D721Med (cell line): ENCODE data around the gene RNF41.

ENCODE experiments used
- DNase-seq: peaks from one replicate; pipeline ENCODE4 v3.0.0; 2011; ENCODE audit warnings: low spot score; ENCODE audit not compliant: insufficient read length
- FAIRE-seq: peaks from 2 replicates; lab custom pipeline; 2011; peaks lifted over from hg19 to GRCh38; lab: Jason Lieb, UNC
- CTCF ChIP-seq: IDR thresholded peaks from 2 replicates; pipeline ENCODE4 v1.5.1; 2012; ENCODE audit warnings: mild to moderate bottlenecking, control low read depth; ENCODE audit not compliant: insufficient read depth; ENCODE audit errors: missing control alignments

RNF41 gene

DNA sequence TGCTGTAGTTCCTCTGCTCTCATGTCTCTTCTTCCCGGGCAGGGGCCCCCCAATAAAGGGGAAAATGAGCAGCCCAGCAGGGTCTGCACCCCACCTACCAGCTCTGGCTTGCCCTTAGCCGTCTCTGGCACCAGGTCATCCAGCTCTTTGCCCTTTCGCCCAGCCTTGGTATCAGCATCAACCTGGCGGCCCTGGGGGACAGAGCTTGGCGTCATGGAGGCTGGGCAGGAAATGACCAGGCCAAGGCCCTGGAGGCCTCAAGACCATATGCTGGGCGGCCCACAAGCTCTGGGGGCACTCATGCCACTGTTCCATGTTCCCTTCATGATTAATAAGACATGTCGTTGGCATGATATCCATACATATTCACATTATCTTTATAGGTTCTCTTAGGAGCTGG is 48.9 kb downstream of the RNF41 start:
- no peak for TF ChIP-seq CTCF
- no peak for FAIRE-seq
- no peak for DNase-seq

- FAIRE-seq (no peak), DNase-seq (no peak)
- TF ChIP-seq CTCF, result no peak
Observed at GRCh38 chr12:56169229-56169759, 52.4 kb downstream of the RNF41 start.

DNA sequence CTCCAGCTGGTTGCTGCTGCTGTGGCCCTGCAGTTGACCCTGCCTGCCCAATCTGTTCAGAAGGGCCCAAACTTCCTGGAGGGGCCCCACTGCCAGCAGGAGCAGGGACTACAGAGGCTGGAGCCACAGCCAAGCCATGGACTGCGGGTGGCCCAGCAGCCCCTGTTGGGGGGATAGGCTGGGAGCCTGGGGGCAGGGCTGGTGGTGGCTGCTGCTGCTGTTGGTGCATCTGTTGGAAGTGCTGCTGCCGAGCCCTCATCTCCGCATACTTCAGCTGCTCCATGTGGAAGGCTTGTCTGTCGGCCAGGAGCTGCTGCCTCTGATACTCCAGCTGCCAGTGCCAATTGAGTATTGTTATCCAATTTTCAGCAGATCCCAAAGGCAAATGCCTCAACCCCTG is 56.4 kb downstream of the RNF41 start:
- no peak for FAIRE-seq

DNA sequence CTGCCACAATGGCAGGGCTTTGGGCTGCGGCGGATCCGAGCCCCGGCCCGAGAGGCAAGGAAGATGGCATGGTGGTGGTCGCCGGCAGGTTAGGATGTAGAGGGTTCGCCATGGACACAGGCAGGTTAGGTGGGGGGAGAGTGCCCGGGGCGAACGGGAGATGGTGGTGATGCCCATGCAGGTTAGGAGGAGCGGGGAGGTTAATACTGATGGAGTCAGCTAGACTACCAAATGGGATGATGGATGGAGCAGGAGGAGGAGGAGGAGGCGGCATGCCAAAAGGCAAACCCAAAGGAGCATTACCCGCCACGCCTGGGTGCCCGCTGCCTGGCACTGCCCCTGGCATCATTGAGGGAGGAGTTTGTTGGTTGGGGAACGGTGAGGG is 57.4 kb downstream of the RNF41 start:
- DNase-seq, result no peak
- FAIRE-seq, result no peak
- TF ChIP-seq CTCF, result no peak

More for the DNA sequence above, 56.4 kb downstream of the RNF41 start:
- no peak for TF ChIP-seq CTCF
- no peak for DNase-seq

GRCh38 chr12:56163533-56164344 is 58.0 kb downstream of the RNF41 start:
- FAIRE-seq (no peak), DNase-seq (no peak)
- TF ChIP-seq CTCF, result no peak

- no peak for TF ChIP-seq CTCF
- no peak for FAIRE-seq
- DNase-seq, result no peak
Observed at GRCh38 chr12:56162468-56163290, 59.0 kb downstream of the RNF41 start.
